Measurements from ENCODE around the gene CSNK1G3.

CSNK1G3 gene

GRCh38 chr5:123502120-123502519, 9.9 kb upstream of the CSNK1G3 start:
- no peak for DNase-seq (ENCODE audit: low spot score)
- H3K36me3 ChIP-seq (ENCODE audit: low read depth): no peaks in the 10 kb centered on the region
- no peak for ATAC-seq (ENCODE audit: low read depth)

GRCh38 chr5:123503299-123503698, 8.7 kb upstream of the CSNK1G3 start:
- H3K4me3 ChIP-seq (ENCODE audit: severe bottlenecking): no peak overlapping the region
- H3K27ac ChIP-seq (ENCODE audit: poor library complexity, severe bottlenecking): no peak overlapping the region
- no peaks in the 10 kb centered on the region for H3K36me3 ChIP-seq (ENCODE audit: low read depth)
- TF ChIP-seq CTCF (IDR thresholded peaks at IDR 0.05; ENCODE audit: poor library complexity, severe bottlenecking): no peak
- no peaks in the 10 kb centered on the region for H3K9me3 ChIP-seq (ENCODE audit: severe bottlenecking)
- no peaks in the 10 kb centered on the region for H3K27me3 ChIP-seq (ENCODE audit: insufficient read depth, poor library complexity, severe bottlenecking)
- no peaks in the 10 kb centered on the region for H3K4me1 ChIP-seq (ENCODE audit: insufficient read depth, poor library complexity, severe bottlenecking)
- DNase-seq (ENCODE audit: low spot score): no peak
- no peak for ATAC-seq (ENCODE audit: low read depth)

More at GRCh38 chr5:123502120-123502519, 9.9 kb upstream of the CSNK1G3 start:
- Histone ChIP-seq H3K27me3 (ENCODE audit: insufficient read depth, poor library complexity, severe bottlenecking) (no peaks in the 10 kb centered on the region), H3K27ac (ENCODE audit: poor library complexity, severe bottlenecking) (no peak overlapping the region), H3K9me3 (ENCODE audit: severe bottlenecking) (no peaks in the 10 kb centered on the region), H3K4me3 (ENCODE audit: severe bottlenecking) (no peak overlapping the region), H3K4me1 (ENCODE audit: insufficient read depth, poor library complexity, severe bottlenecking) (no peaks in the 10 kb centered on the region)
- no peak for TF ChIP-seq CTCF (IDR thresholded peaks at IDR 0.05; ENCODE audit: poor library complexity, severe bottlenecking)

GRCh38 chr5:123505633-123506032, 6.3 kb upstream of the CSNK1G3 start:
- DNase-seq (ENCODE audit: low spot score) (no peak), ATAC-seq (ENCODE audit: low read depth) (no peak)
- no peak for TF ChIP-seq CTCF (IDR thresholded peaks at IDR 0.05; ENCODE audit: poor library complexity, severe bottlenecking)
- Histone ChIP-seq H3K27me3 (ENCODE audit: insufficient read depth, poor library complexity, severe bottlenecking) (no peaks in the 10 kb centered on the region), H3K4me3 (ENCODE audit: severe bottlenecking) (no peak overlapping the region), H3K27ac (ENCODE audit: poor library complexity, severe bottlenecking) (no peak overlapping the region), H3K9me3 (ENCODE audit: severe bottlenecking) (no peaks in the 10 kb centered on the region), H3K4me1 (ENCODE audit: insufficient read depth, poor library complexity, severe bottlenecking) (no peaks in the 10 kb centered on the region), H3K36me3 (ENCODE audit: low read depth) (no peaks in the 10 kb centered on the region)

- ATAC-seq (ENCODE audit: low read depth) (no peak), DNase-seq (ENCODE audit: low spot score) (no peak)
- peaks cover 10% of the 10 kb centered on the region for H3K4me1 ChIP-seq (ENCODE audit: insufficient read depth, poor library complexity, severe bottlenecking)
- no peak overlapping the region for H3K27ac ChIP-seq (ENCODE audit: poor library complexity, severe bottlenecking)
- H3K4me3 ChIP-seq (ENCODE audit: severe bottlenecking): no peak overlapping the region
- no peak for TF ChIP-seq CTCF (IDR thresholded peaks at IDR 0.05; ENCODE audit: poor library complexity, severe bottlenecking)
- H3K9me3 ChIP-seq (ENCODE audit: severe bottlenecking): no peaks in the 10 kb centered on the region
- H3K27me3 ChIP-seq (ENCODE audit: insufficient read depth, poor library complexity, severe bottlenecking): no peaks in the 10 kb centered on the region
- H3K36me3 ChIP-seq (ENCODE audit: low read depth): no peaks in the 10 kb centered on the region
Measured at GRCh38 chr5:123508441-123508840, 3.5 kb upstream of the CSNK1G3 start.

GRCh38 chr5:123511290-123511647, 708 bp upstream of the CSNK1G3 start:
- DNase-seq (ENCODE audit: low spot score): no peak
- Histone ChIP-seq H3K27me3 (ENCODE audit: insufficient read depth, poor library complexity, severe bottlenecking) (no peaks in the 10 kb centered on the region), H3K4me3 (ENCODE audit: severe bottlenecking) (peak overlapping the region; percentile 82), H3K4me1 (ENCODE audit: insufficient read depth, poor library complexity, severe bottlenecking) (peaks cover 19% of the 10 kb centered on the region), H3K9me3 (ENCODE audit: severe bottlenecking) (no peaks in the 10 kb centered on the region), H3K36me3 (ENCODE audit: low read depth) (no peaks in the 10 kb centered on the region), H3K27ac (ENCODE audit: poor library complexity, severe bottlenecking) (peak overlapping the region; percentile 80)
- ATAC-seq (ENCODE audit: low read depth): peak; percentile 24
- no peak for TF ChIP-seq CTCF (IDR thresholded peaks at IDR 0.05; ENCODE audit: poor library complexity, severe bottlenecking)

Measured in RWPE2 (cell line).